NCI-H2029 (cell line): Measurements from ENCODE around the gene WSB2.
"Not testable (repeated sequence)": the region's sequence is repeated elsewhere in the genome, so short reads cannot be mapped to it uniquely, and the experiment has no call there.

Experiments used
- DNase-seq: peaks from one replicate; lab custom pipeline; 2025; lab: John Stamatoyannopoulos, UW

WSB2 gene

GRCh38 chr12:118061011-118061872 lies at the start of gene WSB2:
Gene WSB2 (minus strand): TSS chr12:118061179. CDS start chr12:118061048, 131 bp downstream.
- DNase-seq, result peak; percentile 47

GRCh38 chr12:118109088-118109487 lies 48.1 kb upstream of the WSB2 start:
- no peak for DNase-seq

GRCh38 chr12:118107694-118108093 lies 46.7 kb upstream of the WSB2 start:
- no peak for DNase-seq

- no peak for DNase-seq
Measured at GRCh38 chr12:118107011-118107410, 46.0 kb upstream of the WSB2 start.

GRCh38 chr12:118103601-118104382 lies 42.8 kb upstream of the WSB2 start, which contains the start of gene VSIG10:
Gene VSIG10 (minus strand): TSS chr12:118104011. CDS start chr12:118103671, 340 bp downstream.
- DNase-seq, result peak; percentile 83

- no peak for DNase-seq
Measured at GRCh38 chr12:118103201-118103600, 42.2 kb upstream of the WSB2 start.

GRCh38 chr12:118102609-118103008 lies 41.6 kb upstream of the WSB2 start:
- no peak for DNase-seq

GRCh38 chr12:118102070-118102469 lies 41.1 kb upstream of the WSB2 start:
- DNase-seq, result peak; percentile 12

- DNase-seq, result no peak
Measured at GRCh38 chr12:118101051-118101450, 40.1 kb upstream of the WSB2 start.

GRCh38 chr12:118098911-118099671 lies 38.1 kb upstream of the WSB2 start:
- DNase-seq, result no peak

- DNase-seq, result no peak
Measured at GRCh38 chr12:118098401-118098800, 37.4 kb upstream of the WSB2 start.

GRCh38 chr12:118094039-118094438 lies 33.1 kb upstream of the WSB2 start:
- DNase-seq, result no peak

- DNase-seq, result no peak
Measured at GRCh38 chr12:118089782-118090181, 28.8 kb upstream of the WSB2 start.

- no peak for DNase-seq
Measured at GRCh38 chr12:118082161-118082560, 21.2 kb upstream of the WSB2 start.

GRCh38 chr12:118081521-118081920 lies 20.5 kb upstream of the WSB2 start:
- DNase-seq, result not testable (repeated sequence)

- DNase-seq, result no peak
Measured at GRCh38 chr12:118073768-118074167, 12.8 kb upstream of the WSB2 start.

- no peak for DNase-seq
Measured at GRCh38 chr12:118070650-118071049, 9.7 kb upstream of the WSB2 start.

GRCh38 chr12:118068445-118068844 lies 7.5 kb upstream of the WSB2 start:
- no peak for DNase-seq

- DNase-seq, result no peak
Measured at GRCh38 chr12:118065380-118065779, 4.4 kb upstream of the WSB2 start.

- no peak for DNase-seq
Measured at GRCh38 chr12:118064608-118065007, 3.6 kb upstream of the WSB2 start.

GRCh38 chr12:118063576-118064391 lies 2.8 kb upstream of the WSB2 start:
- no peak for DNase-seq
